Endodermal cell (in vitro differentiated cells): ENCODE data around the gene TGDS. TPM values are rescaled to one million over a fixed set of nuclear protein-coding genes. Genes with fewer than 3 reads are reported as not detected.

Experiments used
- DNase-seq: peaks from one replicate; pipeline ENCODE4 v3.0.0-alpha.2; 2017
- H3K27ac ChIP-seq: 2 replicates; pipeline ENCODE4 v1.5.1; 2013; ENCODE audit warnings: mild to moderate bottlenecking, low read depth, low read length, moderate library complexity
- H3K27me3 ChIP-seq: 2 replicates; pipeline ENCODE4 v1.6.1; 2013; ENCODE audit warnings: mild to moderate bottlenecking, low read length, moderate library complexity; ENCODE audit not compliant: insufficient read depth, control insufficient read depth, poor library complexity, severe bottlenecking
- H3K36me3 ChIP-seq: 2 replicates; pipeline ENCODE4 v1.7.0; 2013; ENCODE audit warnings: mild to moderate bottlenecking, low read length, moderate library complexity; ENCODE audit not compliant: control insufficient read depth, insufficient read depth
- H3K4me1 ChIP-seq: one replicate; pipeline ENCODE4 v1.7.0; 2013; ENCODE audit warnings: low read length; ENCODE audit not compliant: control insufficient read depth, insufficient read depth
- H3K4me3 ChIP-seq: 2 replicates; pipeline ENCODE4 v1.5.1; 2013; ENCODE audit warnings: mild to moderate bottlenecking, low read length, moderate library complexity
- H3K9ac ChIP-seq: 2 replicates; pipeline ENCODE4 v1.6.1; 2013; ENCODE audit warnings: mild to moderate bottlenecking, low read length, moderate library complexity; ENCODE audit not compliant: poor library complexity, severe bottlenecking; ENCODE audit errors: extremely low read depth
- H3K9me3 ChIP-seq: 2 replicates; pipeline ENCODE4 v1.6.1; 2013; ENCODE audit warnings: mild to moderate bottlenecking, low read length, moderate library complexity; ENCODE audit not compliant: control insufficient read depth
- H3K27ac Mint-ChIP-seq: 2 replicates; pipeline ENCODE4 v1.8.0; 2020; ENCODE audit warnings: mixed read lengths
- H3K27me3 Mint-ChIP-seq: 2 replicates; pipeline ENCODE4 v1.8.0; 2021; ENCODE audit warnings: mild to moderate bottlenecking, mixed read lengths; ENCODE audit not compliant: insufficient read depth
- H3K36me3 Mint-ChIP-seq: 2 replicates; pipeline ENCODE4 v1.8.0; 2020; ENCODE audit warnings: low read depth, mixed read lengths
- H3K4me1 Mint-ChIP-seq: 2 replicates; pipeline ENCODE4 v1.8.0; 2020; ENCODE audit warnings: mixed read lengths
- H3K4me3 Mint-ChIP-seq: 2 replicates; pipeline ENCODE4 v1.8.0; 2020; ENCODE audit warnings: mild to moderate bottlenecking, moderate library complexity, mixed read lengths
- H3K9me3 Mint-ChIP-seq: 2 replicates; pipeline ENCODE4 v1.8.0; 2020; ENCODE audit warnings: mild to moderate bottlenecking, mixed read lengths
- CTCF ChIP-seq: fragments of 200-600 bp; sonication (generic); conservative IDR thresholded peaks from 2 replicates; pipeline ENCODE4 v1.5.0; 2021; ENCODE audit warnings: antibody characterized with exemption, mild to moderate bottlenecking
- WGBS, 2 experiments: methylation state at CpG; one replicate each; pipeline versions ENCODE4 v1.1.5 to v1.1.7; 2013; ENCODE audit warnings: missing lambda C conversion rate in 2 of 2, mixed read lengths in 1 of 2; ENCODE audit not compliant: insufficient coverage in 1 of 2, insufficient read length in 1 of 2; 5-methylcytosine and 5-hydroxymethylcytosine counted together
- total RNA-seq, 2 donors: library from RNA; stranded (reverse); fragmentation: NEBNext Ultra II Directional in 1 of 2; extraction: Animal tissue kit (Norgen Biotek cat#: 25700) in 1 of 2; gene quantifications; 2 replicates in 1 of 2; 3 replicates in 1 of 2; pipeline ENCODE4 v1.2.1, GENCODE V29; 2021

The TGDS gene
- total RNA-seq, 2 donors from 2014 or later, result 11.3 to 14.1 TPM

- Histone ChIP-seq H3K27ac (no peak overlapping the region), H3K9me3 (peaks cover 24% of the 10 kb centered on the region), H3K27me3 (no peaks in the 10 kb centered on the region), H3K9ac (no peak overlapping the region), H3K4me1 (no peaks in the 10 kb centered on the region), H3K4me3 (no peak overlapping the region), H3K36me3 (peaks cover 69% of the 10 kb centered on the region)
- Mint-ChIP-seq H3K4me3 (no peak overlapping the region), H3K27ac (no peak overlapping the region), H3K4me1 (no peaks in the 10 kb centered on the region), H3K27me3 (no peaks in the 10 kb centered on the region), H3K36me3 (peaks cover 64% of the 10 kb centered on the region), H3K9me3 (peaks cover 9% of the 10 kb centered on the region)
- no peak for TF ChIP-seq CTCF
- 88 to 94% methylated on average over 6 of the region's 6 CpGs for WGBS, 2 experiments
- DNase-seq, result no peak
Measured at GRCh38 chr13:94585543-94586101, 10.3 kb downstream of the TGDS start.

- H3K27ac ChIP-seq, result no peak overlapping the region
- no peak for TF ChIP-seq CTCF
- H3K9me3 ChIP-seq, result peaks cover 24% of the 10 kb centered on the region
- no peak overlapping the region for H3K9ac ChIP-seq
- no peaks in the 10 kb centered on the region for H3K27me3 Mint-ChIP-seq
- H3K27me3 ChIP-seq, result no peaks in the 10 kb centered on the region
- H3K4me1 ChIP-seq, result no peaks in the 10 kb centered on the region
- no peak overlapping the region for H3K4me3 ChIP-seq
- 100% methylated on average over 1 of the region's 1 CpG; no CpG with 5 or more reads in 1 of the 2 experiments for WGBS, 2 experiments
- no peak overlapping the region for H3K4me3 Mint-ChIP-seq
- peaks cover 77% of the 10 kb centered on the region for H3K36me3 ChIP-seq
- no peak for DNase-seq
- H3K9me3 Mint-ChIP-seq, result peaks cover 9% of the 10 kb centered on the region
- H3K4me1 Mint-ChIP-seq, result no peaks in the 10 kb centered on the region
- H3K36me3 Mint-ChIP-seq, result peaks cover 64% of the 10 kb centered on the region
- H3K27ac Mint-ChIP-seq, result no peak overlapping the region
Measured at GRCh38 chr13:94583926-94584325, 12.0 kb downstream of the TGDS start.

GRCh38 chr13:94579063-94579462 is 16.9 kb downstream of the TGDS start:
- peaks cover 53% of the 10 kb centered on the region for H3K36me3 Mint-ChIP-seq

More at GRCh38 chr13:94579063-94579462, 16.9 kb downstream of the TGDS start:
- Histone ChIP-seq H3K9ac (no peak overlapping the region), H3K4me3 (no peak overlapping the region), H3K9me3 (peaks cover 14% of the 10 kb centered on the region), H3K36me3 (peaks cover 82% of the 10 kb centered on the region), H3K4me1 (no peaks in the 10 kb centered on the region), H3K27me3 (no peaks in the 10 kb centered on the region), H3K27ac (no peak overlapping the region)
- no peak overlapping the region for H3K27ac Mint-ChIP-seq
- no peaks in the 10 kb centered on the region for H3K4me1 Mint-ChIP-seq
- no peak overlapping the region for H3K4me3 Mint-ChIP-seq
- H3K9me3 Mint-ChIP-seq, result peaks cover 4% of the 10 kb centered on the region
- H3K27me3 Mint-ChIP-seq, result no peaks in the 10 kb centered on the region
- no peak for DNase-seq
- no peak for TF ChIP-seq CTCF
- WGBS, 2 experiments, result 91 to 100% methylated on average over 1 of the region's 1 CpG
